ENCODE results near the gene PAH.

GRCh38 chr12:102812344-102812743, 104.7 kb downstream of the PAH start:
- TF ChIP-seq CTCF (IDR thresholded peaks at IDR 0.05) (no peak), POLR2A (IDR thresholded peaks at IDR 0.05) (no peak)
